GM12873 (cell line): Measurements from ENCODE around the gene SDC3.

Source experiments
- CTCF ChIP-seq: IDR thresholded peaks from 2 replicates; pipeline ENCODE4 v1.5.1; 2012; ENCODE audit warnings: low read depth, mild to moderate bottlenecking, moderate library complexity, low read length, control low read depth; ENCODE audit not compliant: insufficient read depth; ENCODE audit errors: missing control alignments

SDC3 gene

GRCh38 chr1:30855686-30856259 is 52.8 kb downstream of the SDC3 start:
- no peak for TF ChIP-seq CTCF

GRCh38 chr1:30853350-30853749 is 55.2 kb downstream of the SDC3 start:
- TF ChIP-seq CTCF, result no peak

GRCh38 chr1:30852026-30852425 is 56.5 kb downstream of the SDC3 start:
- no peak for TF ChIP-seq CTCF

- TF ChIP-seq CTCF, result no peak
Observed at GRCh38 chr1:30851286-30851685, 57.3 kb downstream of the SDC3 start.

GRCh38 chr1:30850607-30851006 is 58.0 kb downstream of the SDC3 start:
- no peak for TF ChIP-seq CTCF

GRCh38 chr1:30848130-30848529 is 60.4 kb downstream of the SDC3 start:
- no peak for TF ChIP-seq CTCF

GRCh38 chr1:30847358-30847972 is 61.1 kb downstream of the SDC3 start:
- no peak for TF ChIP-seq CTCF
